ENCODE data around the gene CAMK2N2.

The CAMK2N2 gene

DNA sequence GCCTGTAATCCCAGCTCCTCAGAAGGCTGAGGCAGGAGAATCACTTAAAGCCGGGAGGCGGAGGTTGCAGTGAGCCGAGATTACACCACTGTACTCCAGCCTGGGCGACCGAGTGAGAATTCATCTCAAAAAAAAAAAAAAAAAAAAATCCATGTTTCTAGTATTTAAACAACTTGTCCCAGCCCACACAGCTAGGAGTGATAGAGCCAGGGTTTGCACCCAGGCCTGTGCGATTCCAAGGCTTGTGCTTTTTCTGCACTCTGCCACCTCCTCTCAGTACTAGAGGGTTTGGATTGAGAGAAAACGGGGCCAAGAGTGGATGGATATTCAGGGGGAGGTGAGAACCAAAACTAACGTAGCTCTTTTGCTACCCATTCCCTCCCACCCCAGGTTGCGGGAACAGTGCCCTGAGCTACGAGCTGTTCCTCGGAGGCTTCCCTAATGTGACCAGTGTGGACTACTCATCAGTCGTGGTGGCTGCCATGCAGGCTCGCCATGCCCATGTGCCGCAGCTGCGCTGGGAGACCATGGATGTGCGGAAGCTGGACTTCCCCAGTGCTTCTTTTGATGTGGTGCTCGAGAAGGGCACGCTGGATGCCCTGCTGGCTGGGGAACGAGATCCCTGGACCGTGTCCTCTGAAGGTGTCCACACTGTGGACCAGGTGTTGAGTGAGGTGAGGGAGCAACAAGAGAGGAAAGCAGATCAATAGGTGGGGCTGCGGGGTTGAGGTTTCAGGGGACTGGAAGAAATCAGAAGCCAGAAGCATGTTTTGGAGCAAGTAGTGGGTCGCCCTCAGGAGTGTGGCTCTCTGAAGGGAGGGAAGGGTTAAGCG is 4.1 kb downstream of the CAMK2N2 start:
- Histone ChIP-seq H3K36me3 (replicated peaks; ENCODE audit: low read depth, low read length) (no peaks in the 10 kb centered on the region), H3K9ac (ENCODE audit: low read length) (no peak overlapping the region), H3K4me2 (ENCODE audit: low read length) (no peak overlapping the region), H3K4me3 (ENCODE audit: low read length) (no peak overlapping the region), H3K27me3 (ENCODE audit: low read depth, low read length) (no peaks in the 10 kb centered on the region), H3K4me1 (ENCODE audit: low read length) (peaks cover 5% of the 10 kb centered on the region), H2AFZ (ENCODE audit: low read depth, low read length) (no peak overlapping the region), H3K9me3 (ENCODE audit: insufficient read depth, low read length) (no peaks in the 10 kb centered on the region), H3K79me2 (ENCODE audit: low read length) (peaks cover 8% of the 10 kb centered on the region), H4K20me1 (ENCODE audit: insufficient read depth, low read length) (0 out of 2 replicates have a peak, but pooled peaks cover 2% of the 10 kb centered on the region), H3K27ac (ENCODE audit: low read length) (no peak overlapping the region)
- TF ChIP-seq, protein P1, sequence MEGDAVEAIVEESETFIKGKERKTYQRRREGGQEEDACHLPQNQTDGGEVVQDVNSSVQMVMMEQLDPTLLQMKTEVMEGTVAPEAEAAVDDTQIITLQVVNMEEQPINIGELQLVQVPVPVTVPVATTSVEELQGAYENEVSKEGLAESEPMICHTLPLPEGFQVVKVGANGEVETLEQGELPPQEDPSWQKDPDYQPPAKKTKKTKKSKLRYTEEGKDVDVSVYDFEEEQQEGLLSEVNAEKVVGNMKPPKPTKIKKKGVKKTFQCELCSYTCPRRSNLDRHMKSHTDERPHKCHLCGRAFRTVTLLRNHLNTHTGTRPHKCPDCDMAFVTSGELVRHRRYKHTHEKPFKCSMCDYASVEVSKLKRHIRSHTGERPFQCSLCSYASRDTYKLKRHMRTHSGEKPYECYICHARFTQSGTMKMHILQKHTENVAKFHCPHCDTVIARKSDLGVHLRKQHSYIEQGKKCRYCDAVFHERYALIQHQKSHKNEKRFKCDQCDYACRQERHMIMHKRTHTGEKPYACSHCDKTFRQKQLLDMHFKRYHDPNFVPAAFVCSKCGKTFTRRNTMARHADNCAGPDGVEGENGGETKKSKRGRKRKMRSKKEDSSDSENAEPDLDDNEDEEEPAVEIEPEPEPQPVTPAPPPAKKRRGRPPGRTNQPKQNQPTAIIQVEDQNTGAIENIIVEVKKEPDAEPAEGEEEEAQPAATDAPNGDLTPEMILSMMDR (IDR thresholded peaks at IDR 0.05; ENCODE audit: low read depth, low read length): no peak
- TF ChIP-seq EZH2phosphoT487 (IDR thresholded peaks at IDR 0.05; ENCODE audit: low read depth): no peak

DNA sequence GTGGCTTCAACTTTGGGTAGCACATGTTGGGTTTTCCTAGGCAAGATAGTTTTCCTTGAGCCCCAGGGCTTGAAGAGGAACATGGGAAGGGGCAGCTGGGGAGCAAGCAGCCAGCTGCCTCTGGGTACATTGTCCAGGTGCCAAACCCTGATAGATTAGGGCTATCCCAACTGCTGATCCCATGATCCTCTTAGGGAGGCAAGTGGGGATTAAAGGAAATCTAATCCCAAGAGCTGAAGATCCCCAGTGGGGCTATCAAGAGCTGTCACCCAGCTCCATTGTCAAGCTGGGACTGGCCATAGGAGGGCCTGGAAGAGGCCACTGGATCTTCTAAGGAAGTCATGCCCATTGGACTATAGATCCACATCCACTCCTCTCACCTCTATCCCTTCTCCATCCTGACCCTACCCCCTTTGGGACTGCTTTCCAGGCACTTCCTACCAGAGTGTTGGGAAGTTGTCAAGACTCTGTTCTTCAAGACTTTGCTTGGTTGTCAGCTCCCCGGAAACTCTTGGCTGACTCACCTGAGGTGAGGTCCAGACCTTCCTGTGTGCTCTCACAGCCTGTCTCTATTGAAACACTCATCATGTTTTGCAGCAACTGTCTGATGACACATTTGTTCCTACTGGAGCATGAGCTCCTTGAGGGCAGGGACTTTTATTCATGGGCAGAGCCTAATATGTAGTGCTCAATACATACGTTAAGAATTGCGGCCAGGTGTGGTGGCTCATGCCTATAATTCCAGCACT is 5.9 kb downstream of the CAMK2N2 start:
- no peaks in the 10 kb centered on the region for H3K27me3 ChIP-seq (ENCODE audit: low read depth, low read length)

DNA sequence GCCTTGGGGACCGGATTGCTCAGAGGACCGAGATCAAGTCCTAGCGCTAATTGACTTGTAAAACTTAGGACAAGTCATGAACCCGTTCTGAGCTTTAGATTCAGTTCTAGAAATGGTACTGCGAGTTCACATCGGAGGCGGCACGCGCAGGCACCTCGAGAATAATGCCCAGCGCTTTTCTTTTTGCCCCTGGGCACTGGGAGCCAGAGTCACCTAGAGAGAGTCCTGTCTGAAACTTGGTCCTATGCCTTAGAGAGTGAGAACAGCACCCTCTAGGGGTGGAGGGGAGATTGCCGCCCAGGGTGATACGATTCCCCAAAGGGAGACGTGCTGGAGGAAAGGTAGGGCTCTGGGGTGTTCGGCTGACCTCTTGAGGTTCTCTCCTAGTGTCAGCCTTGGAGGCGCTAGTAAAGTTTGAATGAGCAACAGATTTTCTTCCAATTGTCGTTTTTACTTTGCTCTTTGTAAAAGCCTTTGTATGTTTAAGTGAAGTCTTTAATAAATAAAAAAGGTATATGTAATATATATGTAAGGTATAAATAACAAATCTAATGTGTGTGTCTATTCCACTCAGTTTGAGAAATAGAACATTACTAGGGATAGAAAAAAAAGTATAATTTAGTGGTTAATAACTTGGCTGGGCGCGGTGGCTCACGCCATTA is 11.1 kb downstream of the CAMK2N2 start:
- peaks cover 9% of the 10 kb centered on the region for H3K4me1 ChIP-seq (ENCODE audit: low read length)
- H3K9ac ChIP-seq (ENCODE audit: low read length): peak overlapping the region; percentile 91
- peak overlapping the region; percentile 76 for H2AFZ ChIP-seq (ENCODE audit: low read depth, low read length)
- H3K9me3 ChIP-seq (ENCODE audit: insufficient read depth, low read length): no peaks in the 10 kb centered on the region
- H3K27ac ChIP-seq (ENCODE audit: low read length): peak overlapping the region; percentile 55
- H3K36me3 ChIP-seq (replicated peaks; ENCODE audit: low read depth, low read length): peaks cover 1% of the 10 kb centered on the region
- H3K79me2 ChIP-seq (ENCODE audit: low read length): peaks cover 65% of the 10 kb centered on the region
- peak overlapping the region; percentile 92 for H3K4me2 ChIP-seq (ENCODE audit: low read length)
- TF ChIP-seq EZH2phosphoT487 (IDR thresholded peaks at IDR 0.05; ENCODE audit: low read depth): no peak
- TF ChIP-seq, protein P1 (IDR thresholded peaks at IDR 0.05; ENCODE audit: low read depth, low read length): peak; percentile 92
- H4K20me1 ChIP-seq (ENCODE audit: insufficient read depth, low read length): no peaks in the 10 kb centered on the region
- no peaks in the 10 kb centered on the region for H3K27me3 ChIP-seq (ENCODE audit: low read depth, low read length)
- peak overlapping the region; percentile 93 for H3K4me3 ChIP-seq (ENCODE audit: low read length)

More for the DNA sequence above, 5.9 kb downstream of the CAMK2N2 start:
- Histone ChIP-seq H3K4me1 (ENCODE audit: low read length) (peaks cover 5% of the 10 kb centered on the region), H3K79me2 (ENCODE audit: low read length) (peaks cover 24% of the 10 kb centered on the region), H4K20me1 (ENCODE audit: insufficient read depth, low read length) (0 out of 2 replicates have a peak, but pooled peaks cover 2% of the 10 kb centered on the region), H3K9ac (ENCODE audit: low read length) (no peak overlapping the region), H3K4me2 (ENCODE audit: low read length) (no peak overlapping the region), H3K9me3 (ENCODE audit: insufficient read depth, low read length) (no peaks in the 10 kb centered on the region), H3K4me3 (ENCODE audit: low read length) (no peak overlapping the region), H3K36me3 (replicated peaks; ENCODE audit: low read depth, low read length) (no peaks in the 10 kb centered on the region), H3K27ac (ENCODE audit: low read length) (no peak overlapping the region), H2AFZ (ENCODE audit: low read depth, low read length) (no peak overlapping the region)
- no peak for TF ChIP-seq EZH2phosphoT487 (IDR thresholded peaks at IDR 0.05; ENCODE audit: low read depth)
- TF ChIP-seq, protein P1 (IDR thresholded peaks at IDR 0.05; ENCODE audit: low read depth, low read length): no peak
